GM21737 (cell line): ENCODE data around the gene ST6GALNAC3.

Source experiments
- ATAC-seq: cut with Tn5 transposase; IDR thresholded peaks from one replicate; pipeline ENCODE4 v1.9.1; 2021; ENCODE audit warnings: mild to moderate bottlenecking, moderate library complexity; ENCODE audit not compliant: unreplicated experiment

The ST6GALNAC3 gene

GRCh38 chr1:76562292-76562691, 487.7 kb downstream of the ST6GALNAC3 start:
- ATAC-seq: no peak

- no peak for ATAC-seq
Observed at GRCh38 chr1:76568573-76569238, 494.2 kb downstream of the ST6GALNAC3 start.

GRCh38 chr1:76571248-76571647, 496.7 kb downstream of the ST6GALNAC3 start:
- no peak for ATAC-seq

GRCh38 chr1:76572229-76572628, 497.7 kb downstream of the ST6GALNAC3 start:
- no peak for ATAC-seq

- no peak for ATAC-seq
Observed at GRCh38 chr1:76576876-76577524, 502.5 kb downstream of the ST6GALNAC3 start.

GRCh38 chr1:76577525-76578185, 503.1 kb downstream of the ST6GALNAC3 start:
- ATAC-seq: no peak

GRCh38 chr1:76580206-76580605, 505.7 kb downstream of the ST6GALNAC3 start:
- no peak for ATAC-seq

- no peak for ATAC-seq
Observed at GRCh38 chr1:76581712-76582111, 507.2 kb downstream of the ST6GALNAC3 start.

- no peak for ATAC-seq
Observed at GRCh38 chr1:76583235-76583868, 508.8 kb downstream of the ST6GALNAC3 start.

- ATAC-seq: no peak
Observed at GRCh38 chr1:76583875-76584477, 509.4 kb downstream of the ST6GALNAC3 start.

GRCh38 chr1:76585980-76586674, 511.6 kb downstream of the ST6GALNAC3 start:
- no peak for ATAC-seq

- ATAC-seq: no peak
Observed at GRCh38 chr1:76587212-76587611, 512.7 kb downstream of the ST6GALNAC3 start.

GRCh38 chr1:76591461-76591860, 516.9 kb downstream of the ST6GALNAC3 start:
- ATAC-seq: no peak

GRCh38 chr1:76591963-76592362, 517.4 kb downstream of the ST6GALNAC3 start:
- ATAC-seq: no peak

- ATAC-seq: no peak
Observed at GRCh38 chr1:76593141-76593540, 518.6 kb downstream of the ST6GALNAC3 start.

- ATAC-seq: no peak
Observed at GRCh38 chr1:76593618-76594017, 519.1 kb downstream of the ST6GALNAC3 start.

- ATAC-seq: no peak
Observed at GRCh38 chr1:76595024-76595423, 520.5 kb downstream of the ST6GALNAC3 start.

GRCh38 chr1:76601465-76601864, 526.9 kb downstream of the ST6GALNAC3 start:
- ATAC-seq: no peak

GRCh38 chr1:76607717-76608116, 533.2 kb downstream of the ST6GALNAC3 start:
- ATAC-seq: no peak

- no peak for ATAC-seq
Observed at GRCh38 chr1:76611770-76612445, 537.4 kb downstream of the ST6GALNAC3 start.
